ENCODE measurements around the gene TMEFF2.

The TMEFF2 gene

GRCh38 chr2:192026825-192027120 is 168.0 kb downstream of the TMEFF2 start:
- no peak for DNase-seq (ENCODE audit: low read depth)
- H3K4me3 ChIP-seq (ENCODE audit: low read length) = no peak overlapping the region
- no peak for TF ChIP-seq CTCF (conservative IDR thresholded peaks at IDR 0.05; ENCODE audit: low read length)

- H3K4me3 ChIP-seq (ENCODE audit: low read length) = no peak overlapping the region
- no peak for TF ChIP-seq CTCF (conservative IDR thresholded peaks at IDR 0.05; ENCODE audit: low read length)
- peak; percentile 8 for DNase-seq (ENCODE audit: low read depth)
Observed at GRCh38 chr2:192026059-192026824, 168.5 kb downstream of the TMEFF2 start.

- no peak overlapping the region for H3K4me3 ChIP-seq (ENCODE audit: low read length)
- TF ChIP-seq CTCF (conservative IDR thresholded peaks at IDR 0.05; ENCODE audit: low read length) = no peak
- DNase-seq (ENCODE audit: low read depth) = no peak
Observed at GRCh38 chr2:192025637-192026036, 169.1 kb downstream of the TMEFF2 start.

- no peak for TF ChIP-seq CTCF (conservative IDR thresholded peaks at IDR 0.05; ENCODE audit: low read length)
- DNase-seq (ENCODE audit: low read depth) = no peak
Observed at GRCh38 chr2:192023006-192023405, 171.7 kb downstream of the TMEFF2 start.

GRCh38 chr2:192017844-192018243 is 176.9 kb downstream of the TMEFF2 start:
- no peak overlapping the region for H3K4me3 ChIP-seq (ENCODE audit: low read length)
- DNase-seq (ENCODE audit: low read depth) = no peak
- TF ChIP-seq CTCF (conservative IDR thresholded peaks at IDR 0.05; ENCODE audit: low read length) = no peak

More at GRCh38 chr2:192023006-192023405, 171.7 kb downstream of the TMEFF2 start:
- no peak overlapping the region for H3K4me3 ChIP-seq (ENCODE audit: low read length)

GRCh38 chr2:192016265-192016664 is 178.5 kb downstream of the TMEFF2 start:
- no peak for TF ChIP-seq CTCF (conservative IDR thresholded peaks at IDR 0.05; ENCODE audit: low read length)
- DNase-seq (ENCODE audit: low read depth) = peak; percentile 32
- no peak overlapping the region for H3K4me3 ChIP-seq (ENCODE audit: low read length)

GRCh38 chr2:192013211-192013610 is 181.5 kb downstream of the TMEFF2 start:
- TF ChIP-seq CTCF (conservative IDR thresholded peaks at IDR 0.05; ENCODE audit: low read length) = no peak
- H3K4me3 ChIP-seq (ENCODE audit: low read length) = no peak overlapping the region
- no peak for DNase-seq (ENCODE audit: low read depth)

Data from AG10803 (cell line).